ELR (cell line): ENCODE measurements around the gene WNT3.
"Not testable (repeated sequence)": the region's sequence is repeated elsewhere in the genome, so short reads cannot be mapped to it uniquely, and the experiment has no call there.

Experiments
- DNase-seq: peaks from one replicate; pipeline ENCODE4 v3.0.0-alpha.2; 2015; ENCODE audit warnings: low read depth

Gene WNT3

GRCh38 chr17:46785696-46786095, 32.8 kb downstream of the WNT3 start:
- DNase-seq: no peak

- no peak for DNase-seq
Measured at GRCh38 chr17:46783031-46783593, 35.4 kb downstream of the WNT3 start.

GRCh38 chr17:46782250-46782953, 36.1 kb downstream of the WNT3 start:
- peak; percentile 76 for DNase-seq

GRCh38 chr17:46780003-46780373, 38.5 kb downstream of the WNT3 start:
- no peak for DNase-seq

GRCh38 chr17:46777943-46778915, 40.3 kb downstream of the WNT3 start:
- DNase-seq: peak; percentile 35

GRCh38 chr17:46776298-46777005, 42.0 kb downstream of the WNT3 start:
- no peak for DNase-seq

- DNase-seq: no peak
Measured at GRCh38 chr17:46774108-46774737, 44.3 kb downstream of the WNT3 start.

- DNase-seq: no peak
Measured at GRCh38 chr17:46773676-46774075, 44.8 kb downstream of the WNT3 start.

GRCh38 chr17:46773221-46773605, 45.3 kb downstream of the WNT3 start:
- no peak for DNase-seq

- DNase-seq: no peak
Measured at GRCh38 chr17:46772475-46773220, 45.8 kb downstream of the WNT3 start.

- peak; percentile 71 for DNase-seq
Measured at GRCh38 chr17:46771561-46772474, 46.7 kb downstream of the WNT3 start.

- DNase-seq: peak; percentile 75
Measured at GRCh38 chr17:46770818-46771560, 47.5 kb downstream of the WNT3 start.

GRCh38 chr17:46770439-46770817, 48.1 kb downstream of the WNT3 start:
- no peak for DNase-seq

- peak; percentile 62 for DNase-seq
Measured at GRCh38 chr17:46769531-46770438, 48.7 kb downstream of the WNT3 start.

- DNase-seq: not testable (repeated sequence)
Measured at GRCh38 chr17:46768896-46769295, 49.6 kb downstream of the WNT3 start.

GRCh38 chr17:46768540-46768870, 50.0 kb downstream of the WNT3 start:
- DNase-seq: no peak

GRCh38 chr17:46766493-46767491, 51.7 kb downstream of the WNT3 start:
- no peak for DNase-seq
